Prostate gland (tissue), 2 donors: ENCODE measurements around the gene TJP1. TPM values are rescaled to one million over a fixed set of nuclear protein-coding genes. Genes with fewer than 3 reads are reported as not detected.

Source experiments
- DNase-seq: peaks from one replicate; pipeline ENCODE4 v3.0.0-alpha.2; 2019; ENCODE audit warnings: low spot score
- H3K27ac ChIP-seq, 2 donors: fragments of 200-600 bp; sonication (generic); 2 replicates each; pipeline ENCODE4 v1.5.1; 2017 to 2019
- H3K27me3 ChIP-seq: fragments of 200-600 bp; sonication (generic); replicated peaks from 2 replicates; pipeline ENCODE4 v1.5.1; 2019; ENCODE audit not compliant: insufficient read depth
- H3K36me3 ChIP-seq, 2 donors: fragments of 200-600 bp; sonication (generic); 1 replicate in 1 of 2; 2 replicates in 1 of 2; pipeline versions ENCODE4 v1.5.1 to v1.8.1; 2017 to 2019
- H3K4me1 ChIP-seq: fragments of 200-600 bp; sonication (generic); replicated peaks from 2 replicates; pipeline ENCODE4 v1.5.1; 2019
- H3K4me3 ChIP-seq, 2 donors: fragments of 200-600 bp; sonication (generic); 2 replicates each; pipeline ENCODE4 v1.5.1; 2017 to 2019
- H3K9me3 ChIP-seq: fragments of 200-600 bp; sonication (generic); 2 replicates; pipeline ENCODE4 v1.5.1; 2017
- CTCF ChIP-seq, 4 experiments: fragments of 200-600 bp in 2 of 4; fragments of 450-650 bp in 2 of 4; sonication (generic) in 2 of 4; IDR thresholded peaks; 1 replicate in 3 of 4; 2 replicates in 1 of 4; pipeline ENCODE4 v1.5.1; 2016 to 2019; ENCODE audit warnings: antibody characterized with exemption in 4 of 4, mild to moderate bottlenecking in 2 of 4, moderate library complexity in 2 of 4
- POLR2A ChIP-seq: fragments of 450-650 bp; IDR thresholded peaks from one replicate; pipeline ENCODE4 v1.6.1; 2016; ENCODE audit warnings: antibody characterized with exemption, mild to moderate bottlenecking
- POLR2AphosphoS5 ChIP-seq: sonication (generic); formaldehyde crosslinking; IDR thresholded peaks from one replicate; pipeline ENCODE4 v1.6.1; 2017; ENCODE audit warnings: antibody characterized with exemption
- WGBS: methylation state at CpG from one replicate; pipeline ENCODE4 v1.1.5; 2018; 5-methylcytosine and 5-hydroxymethylcytosine counted together
- intact Hi-C: fragments of 100-400 bp; cut with DNase I; formaldehyde crosslinking; loops from one replicate; pipeline ENCODE4 v1.14.2; 2022
- total RNA-seq, 2 donors: library from RNA; depleted of rRNA; stranded (reverse); fragments of >200 nt; gene quantifications; one replicate each; pipeline ENCODE4 v1.1.0, GENCODE V29; 2016

The TJP1 gene
- total RNA-seq, 2 donors from 2014 or later, result 88.4 to 216 TPM

GRCh38 chr15:29859973-29860715 lies 37.9 kb upstream of the TJP1 start:
- H3K27me3 ChIP-seq, result no peaks in the 10 kb centered on the region
- H3K27ac ChIP-seq, result no peak overlapping the region
- no peak for DNase-seq
- H3K9me3 ChIP-seq, result no peaks in the 10 kb centered on the region
- WGBS, result 92% methylated on average over 4 of the region's 4 CpGs
- TF ChIP-seq CTCF (IDR thresholded peaks at IDR 0.05), result no peak
- no peak for TF ChIP-seq POLR2A
- TF ChIP-seq POLR2AphosphoS5, result no peak
- no peaks in the 10 kb centered on the region for H3K4me1 ChIP-seq
- H3K36me3 ChIP-seq, result no peaks in the 10 kb centered on the region
- no peak overlapping the region for H3K4me3 ChIP-seq
- intact Hi-C loops, result no loop called here

- no peak overlapping the region for H3K4me3 ChIP-seq
- no peak overlapping the region for H3K27ac ChIP-seq
- no peaks in the 10 kb centered on the region for H3K9me3 ChIP-seq
- H3K4me1 ChIP-seq, result no peaks in the 10 kb centered on the region
- 82% methylated on average over 4 of the region's 4 CpGs for WGBS
- TF ChIP-seq POLR2AphosphoS5, result no peak
- TF ChIP-seq POLR2A, result no peak
- no peak for TF ChIP-seq CTCF (IDR thresholded peaks at IDR 0.05)
- intact Hi-C loops, result no loop called here
- no peaks in the 10 kb centered on the region for H3K27me3 ChIP-seq
- no peak for DNase-seq
- no peaks in the 10 kb centered on the region for H3K36me3 ChIP-seq
Measured at GRCh38 chr15:29859293-29859692, 37.0 kb upstream of the TJP1 start.

- Histone ChIP-seq H3K4me3 (no peak overlapping the region), H3K9me3 (no peaks in the 10 kb centered on the region), H3K4me1 (no peaks in the 10 kb centered on the region), H3K27me3 (no peaks in the 10 kb centered on the region), H3K27ac (no peak overlapping the region), H3K36me3 (no peaks in the 10 kb centered on the region)
- DNase-seq, result no peak
- intact Hi-C loops, result no loop called here
- TF ChIP-seq POLR2A (no peak), CTCF (IDR thresholded peaks at IDR 0.05) (no peak), POLR2AphosphoS5 (no peak)
- WGBS, result 90% methylated on average over 5 of the region's 5 CpGs
Measured at GRCh38 chr15:29857221-29857789, 35.0 kb upstream of the TJP1 start.

- Histone ChIP-seq H3K36me3 (no peaks in the 10 kb centered on the region), H3K4me3 (no peak overlapping the region), H3K9me3 (no peaks in the 10 kb centered on the region), H3K4me1 (no peaks in the 10 kb centered on the region), H3K27ac (no peak overlapping the region), H3K27me3 (no peaks in the 10 kb centered on the region)
- peak; percentile 40 for TF ChIP-seq POLR2AphosphoS5
- no peak for TF ChIP-seq POLR2A
- DNase-seq, result peak; percentile 30
- WGBS, result 15% methylated on average over 6 of the region's 6 CpGs
- intact Hi-C loops, result no loop called here
Measured at GRCh38 chr15:29854413-29854812, 32.1 kb upstream of the TJP1 start.

- DNase-seq, result peak; percentile 33
- TF ChIP-seq POLR2AphosphoS5 (peak; percentile 85), CTCF (IDR thresholded peaks at IDR 0.05) (no peak), POLR2A (no peak)
- H3K4me3 ChIP-seq, result no peak overlapping the region
- WGBS, result 30% methylated on average over 8 of the region's 8 CpGs
- H3K36me3 ChIP-seq, result no peaks in the 10 kb centered on the region
- no peaks in the 10 kb centered on the region for H3K9me3 ChIP-seq
- no peak overlapping the region for H3K27ac ChIP-seq
- no peaks in the 10 kb centered on the region for H3K27me3 ChIP-seq
- intact Hi-C loops, result no loop called here
- H3K4me1 ChIP-seq, result no peaks in the 10 kb centered on the region
Measured at GRCh38 chr15:29853211-29853987, 31.1 kb upstream of the TJP1 start.
